ENCODE results near the gene B4GALT1. TPM values are rescaled to one million over a fixed set of nuclear protein-coding genes. Genes with fewer than 3 reads are reported as not detected.

The B4GALT1 gene
- total and polyA plus RNA-seq, 2 of the 8 experiments (the other 6 are each of a cell fraction or from before 2014, with no cell fraction given): 12.8 to 18.2 TPM

DNA sequence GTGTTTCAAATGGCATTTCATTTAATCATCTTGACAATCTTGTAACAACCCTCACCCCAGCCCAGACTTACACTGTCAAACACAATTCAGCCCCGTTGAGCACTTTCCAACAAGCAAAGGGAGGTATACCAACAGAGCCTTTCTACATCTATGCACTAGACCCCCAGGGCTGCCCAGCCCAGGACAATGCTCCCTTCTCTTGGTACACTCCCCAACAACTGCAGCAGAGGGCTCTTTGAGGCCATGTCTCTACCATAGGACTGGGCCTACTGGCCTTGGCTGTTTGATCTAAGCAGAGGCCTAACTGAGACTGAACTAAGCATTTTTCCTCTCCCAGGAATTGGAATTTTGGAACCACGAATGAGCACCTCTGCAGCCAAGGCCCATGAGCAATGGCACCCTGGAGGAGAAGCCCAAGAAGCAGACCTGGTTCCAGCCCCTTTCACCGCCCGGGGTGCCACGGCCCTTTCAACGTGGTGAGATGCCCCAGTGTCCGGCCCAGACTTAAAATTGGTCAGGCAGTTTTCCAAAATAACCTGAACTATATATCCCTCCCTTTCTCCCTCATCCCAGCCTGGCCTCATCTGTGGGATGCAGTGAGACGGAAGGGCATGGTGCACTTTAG lies 43.6 kb downstream of the B4GALT1 start:
- H4K20me1 ChIP-seq (replicated peaks in 1 of 2; ENCODE audit: control insufficient read depth in 1 of 2, insufficient read depth in 2 of 2, low read length in 2 of 2): peaks cover 0 to 2% of the 10 kb centered on the region in 2 experiments
- DNase-seq (ENCODE audit: low read depth in 1 of 2, low spot score in 2 of 2): no peak
- no peak overlapping the region for H4K8ac ChIP-seq (ENCODE audit: extremely low read depth, insufficient read depth, low read length)
- no peaks in the 10 kb centered on the region for H3K79me2 ChIP-seq (ENCODE audit: control insufficient read depth in 1 of 2, insufficient read depth in 2 of 2, low read length in 2 of 2)
- H3K4me3 ChIP-seq (ENCODE audit: extremely low read depth in 1 of 4, insufficient read depth in 2 of 4, low read depth in 3 of 4, low read length in 4 of 4): no peak overlapping the region
- H4K91ac ChIP-seq (replicated peaks; ENCODE audit: insufficient read length, low read length): no peak overlapping the region
- H3K4me2 ChIP-seq (ENCODE audit: insufficient read depth in 1 of 2, low read depth in 2 of 2, low read length in 2 of 2): no peak overlapping the region
- no peak overlapping the region for H2AK5ac ChIP-seq (ENCODE audit: low read depth, low read length)
- H2BK20ac ChIP-seq (ENCODE audit: low read length): no peak overlapping the region
- FAIRE-seq: no peak
- peaks cover 0 to 3% (median 0%) of the 10 kb centered on the region in 4 experiments; a peak in 1 of 7 replicates for H3K4me1 ChIP-seq (replicated peaks in 1 of 4; ENCODE audit: control insufficient read depth in 3 of 4, insufficient read depth in 4 of 4, low read length in 3 of 4)
- 86% methylated on average over 8 of the region's 8 CpGs; no CpG with 5 or more reads in 1 of the 2 experiments for WGBS, 2 experiments (ENCODE audit: extremely low coverage in 1 of 2, insufficient coverage in 1 of 2, insufficient read length in 1 of 2, insufficient replicate concordance in 2 of 2, low coverage in 1 of 2, low lambda C conversion rate in 2 of 2, missing lambda C conversion rate in 1 of 2)
- no peak overlapping the region for H3K56ac ChIP-seq (replicated peaks; ENCODE audit: insufficient read length, low read depth, low read length)
- H3K23me2 ChIP-seq (ENCODE audit: low read depth, low read length): no peaks in the 10 kb centered on the region
- H3K18ac ChIP-seq (ENCODE audit: extremely low read depth, low read length): no peak overlapping the region
- H2BK120ac ChIP-seq (replicated peaks; ENCODE audit: low read depth, low read length): no peak overlapping the region
- H4K5ac ChIP-seq (ENCODE audit: insufficient read length, low read depth, low read length): no peak overlapping the region
- no peaks in the 10 kb centered on the region; the same call in 1 of the 2 replicates for H3K79me1 ChIP-seq (ENCODE audit: low read depth, low read length)
- H3K27me3 ChIP-seq (replicated peaks in 1 of 4; ENCODE audit: control insufficient read depth in 3 of 4, extremely low read depth in 1 of 4, insufficient read depth in 3 of 4, low read length in 3 of 4): no peaks in the 10 kb centered on the region
- no peak overlapping the region for H2BK5ac ChIP-seq (ENCODE audit: low read depth, low read length)
- no peak overlapping the region for H2BK12ac ChIP-seq (ENCODE audit: low read depth, low read length)
- no peaks in the 10 kb centered on the region; a peak in 1 of 4 replicates for H3K9me3 ChIP-seq (ENCODE audit: insufficient read depth in 2 of 2, low read depth in 1 of 2, low read length in 1 of 2)
- TF ChIP-seq SP2 (IDR thresholded peaks at IDR 0.05; ENCODE audit: low read length) (no peak), NANOG (IDR thresholded peaks at IDR 0.05; ENCODE audit: insufficient read depth, low read depth, low read length, poor library complexity, severe bottlenecking) (no peak), JUND (IDR thresholded peaks at IDR 0.05; ENCODE audit: low read length) (no peak), SAP30 (IDR thresholded peaks at IDR 0.05; ENCODE audit: insufficient read depth, insufficient replicate concordance, low read length) (no peak), TBP (IDR thresholded peaks at IDR 0.05; ENCODE audit: low read depth, low read length) (no peak), CTBP2 (IDR thresholded peaks at IDR 0.05; ENCODE audit: borderline replicate concordance, insufficient read depth, insufficient read length, low read length) (no peak), CEBPB (IDR thresholded peaks at IDR 0.05; ENCODE audit: low read depth, low read length) (no peak), BACH1 (IDR thresholded peaks at IDR 0.05; ENCODE audit: low read length) (no peak), POLR2A (IDR thresholded peaks at IDR 0.05; ENCODE audit: control extremely low read depth in 1 of 2, low read depth in 2 of 2, low read length in 2 of 2) (no peak), CREB1 (IDR thresholded peaks at IDR 0.05) (no peak)
- TF ChIP-seq, protein P1, sequence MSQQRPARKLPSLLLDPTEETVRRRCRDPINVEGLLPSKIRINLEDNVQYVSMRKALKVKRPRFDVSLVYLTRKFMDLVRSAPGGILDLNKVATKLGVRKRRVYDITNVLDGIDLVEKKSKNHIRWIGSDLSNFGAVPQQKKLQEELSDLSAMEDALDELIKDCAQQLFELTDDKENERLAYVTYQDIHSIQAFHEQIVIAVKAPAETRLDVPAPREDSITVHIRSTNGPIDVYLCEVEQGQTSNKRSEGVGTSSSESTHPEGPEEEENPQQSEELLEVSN (IDR thresholded peaks at IDR 0.05): no peak
- no peaks in the 10 kb centered on the region for H3K36me3 ChIP-seq (ENCODE audit: control insufficient read depth in 2 of 4, insufficient read depth in 4 of 4, low read length in 3 of 4)
- no peak overlapping the region for H2BK15ac ChIP-seq (ENCODE audit: low read length)
- no peak overlapping the region for H3K9ac ChIP-seq (replicated peaks in 1 of 4; ENCODE audit: extremely low read depth in 1 of 4, low read depth in 3 of 4, low read length in 3 of 4)
- no peak overlapping the region for H3K23ac ChIP-seq (ENCODE audit: insufficient read length)
- ChIA-PET CTCF (ENCODE audit: partially characterized antibody) (no interaction called here), POLR2A (ENCODE audit: partially characterized antibody) (interaction anchor here (0.9 kb wide), 1 partner anchor 49 kb away, joined by 3 read pairs; no protein-coding TSS in a partner anchor)
- no peak overlapping the region for H3K14ac ChIP-seq (ENCODE audit: insufficient read length)
- no peak overlapping the region for H3K27ac ChIP-seq (ENCODE audit: low read depth, low read length)
- H3K4ac ChIP-seq (replicated peaks; ENCODE audit: insufficient read length, low read depth, low read length): no peak overlapping the region
- H2AFZ ChIP-seq (ENCODE audit: low read length): no peak overlapping the region
